ENCODE data around the gene GNL3L.
"Not testable (repeated sequence)": the region's sequence is repeated elsewhere in the genome, so short reads cannot be mapped to it uniquely, and the experiment has no call there.

Gene GNL3L

GRCh38 chrX:54560411-54560810 lies 30.4 kb downstream of the GNL3L start:
- no peak for DNase-seq

- no peak for DNase-seq
Observed at GRCh38 chrX:54561622-54562021, 31.6 kb downstream of the GNL3L start.

GRCh38 chrX:54564936-54565335 lies 34.9 kb downstream of the GNL3L start:
- no peak for DNase-seq

GRCh38 chrX:54570332-54570731 lies 40.3 kb downstream of the GNL3L start:
- no peak for DNase-seq

GRCh38 chrX:54572641-54573040 lies 42.6 kb downstream of the GNL3L start:
- not testable (repeated sequence) for DNase-seq

GRCh38 chrX:54597728-54598127 lies 67.7 kb downstream of the GNL3L start:
- no peak for DNase-seq

GRCh38 chrX:54602563-54602962 lies 72.5 kb downstream of the GNL3L start:
- DNase-seq: no peak
